GM18868 (cell line): ENCODE results near the gene IFT88.

ENCODE experiments used
- ATAC-seq: cut with Tn5 transposase; IDR thresholded peaks from one replicate; pipeline ENCODE4 v1.9.1; 2021; ENCODE audit warnings: mild to moderate bottlenecking, moderate library complexity; ENCODE audit not compliant: unreplicated experiment

The IFT88 gene

DNA sequence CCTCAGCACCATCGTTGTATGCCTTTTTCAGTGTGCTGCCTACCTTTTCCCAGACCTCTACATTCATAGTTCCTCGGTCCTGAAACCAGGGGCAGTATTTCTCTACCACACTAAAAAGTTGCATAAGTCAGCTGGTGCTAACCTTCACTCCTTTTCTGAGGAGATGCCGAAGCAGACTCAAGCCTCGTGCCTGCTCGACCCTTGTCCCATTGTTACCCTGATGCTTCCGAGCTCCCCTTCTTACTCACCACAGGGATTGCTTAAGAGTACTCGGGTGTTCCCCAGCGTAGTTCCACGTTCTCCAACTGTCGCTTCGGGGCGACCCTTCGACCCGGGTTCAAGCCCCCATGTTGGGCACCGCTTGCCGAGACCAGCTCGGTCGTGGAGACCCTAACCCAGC lies 117.6 kb downstream of the IFT88 start:
- no peak for ATAC-seq

DNA sequence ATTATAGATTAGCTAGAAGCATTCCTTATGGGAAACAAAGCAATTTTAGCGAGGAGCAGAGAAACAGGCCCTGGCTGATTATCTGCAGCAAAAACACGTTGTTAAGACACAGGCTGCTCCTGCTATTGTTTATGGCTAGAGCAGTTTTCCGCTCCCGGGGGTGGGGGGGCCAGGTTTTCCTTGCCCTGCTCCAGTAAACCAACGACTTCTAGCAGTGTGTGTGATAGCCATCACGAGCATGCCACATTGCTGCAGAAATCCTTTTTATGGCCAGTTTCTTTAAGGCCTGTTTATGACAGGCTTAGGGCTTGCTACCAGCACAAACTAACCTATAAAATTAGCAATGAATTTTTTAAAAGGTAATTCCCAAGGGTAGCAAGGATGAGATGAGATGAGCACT lies 118.1 kb downstream of the IFT88 start:
- ATAC-seq = no peak

DNA sequence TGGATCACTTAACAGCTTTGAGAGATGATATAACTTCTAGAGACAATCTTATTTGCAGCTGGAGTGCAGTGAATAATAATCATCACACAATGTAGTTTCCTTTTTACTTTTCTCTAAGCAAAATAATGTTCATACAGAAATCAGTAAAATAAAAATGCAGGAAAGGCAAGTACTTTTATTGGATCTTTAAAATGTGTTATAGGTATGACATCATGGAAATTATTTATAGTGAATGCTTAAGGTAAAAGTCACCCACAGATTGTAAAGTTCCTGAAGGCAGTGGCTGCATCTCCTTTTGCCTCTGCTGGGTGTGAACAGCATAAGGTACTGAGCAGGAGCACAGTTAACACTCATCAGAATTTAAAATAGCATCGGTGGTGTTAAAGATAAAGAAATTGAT lies 119.2 kb downstream of the IFT88 start:
- ATAC-seq = no peak

DNA sequence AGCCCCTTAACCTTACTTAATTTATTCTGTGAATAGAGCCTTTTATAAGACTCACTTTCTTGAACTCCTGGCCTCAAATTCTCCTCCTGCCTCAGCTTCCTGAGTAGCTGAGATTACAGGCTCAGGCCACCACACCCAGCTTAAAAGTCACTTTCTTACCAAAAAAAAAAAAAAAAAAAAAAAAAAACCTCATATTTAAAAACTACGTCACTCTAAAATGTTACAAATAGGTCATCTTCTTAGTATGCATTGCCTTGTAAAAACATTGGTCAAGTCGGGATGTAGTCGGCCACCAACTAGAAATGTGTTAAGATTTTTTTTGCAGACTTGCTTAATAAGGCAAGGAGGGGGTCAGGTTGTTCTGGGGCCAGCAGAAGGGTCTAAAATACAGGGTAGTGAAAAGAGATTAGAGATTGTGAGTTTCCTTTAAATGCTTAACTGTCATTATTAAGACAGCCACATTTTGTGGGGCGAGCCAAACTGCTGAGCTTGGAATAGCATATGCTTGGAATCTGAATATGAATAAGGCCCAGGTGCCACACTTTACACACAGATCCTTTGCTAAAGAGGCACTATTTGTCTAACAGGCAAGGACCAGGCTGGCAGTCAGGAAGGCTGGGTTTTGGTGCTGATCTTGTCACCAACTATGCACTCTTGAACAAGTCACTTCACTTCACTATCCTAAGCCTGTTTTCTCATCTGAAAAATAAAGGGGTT lies 120.1 kb downstream of the IFT88 start:
- no peak for ATAC-seq

DNA sequence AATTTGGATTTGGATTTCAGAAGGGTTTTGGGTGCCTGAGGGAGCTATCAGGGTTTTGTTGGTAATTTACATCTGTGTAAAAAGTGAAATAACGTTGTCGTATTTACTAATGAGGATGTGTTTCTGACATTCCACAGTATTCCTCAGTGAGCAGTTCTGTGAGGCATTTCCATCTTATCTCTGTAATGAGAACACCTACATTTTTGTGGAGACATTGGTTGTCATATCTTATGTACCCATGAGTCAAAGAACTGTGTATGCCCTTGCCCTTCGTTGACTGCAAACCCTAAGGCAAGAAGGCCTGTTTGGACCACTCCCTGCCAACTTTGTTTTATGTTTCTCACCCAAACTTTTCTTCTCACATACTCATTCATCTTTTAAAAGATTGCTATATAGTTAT lies 122.3 kb downstream of the IFT88 start:
- ATAC-seq = no peak

DNA sequence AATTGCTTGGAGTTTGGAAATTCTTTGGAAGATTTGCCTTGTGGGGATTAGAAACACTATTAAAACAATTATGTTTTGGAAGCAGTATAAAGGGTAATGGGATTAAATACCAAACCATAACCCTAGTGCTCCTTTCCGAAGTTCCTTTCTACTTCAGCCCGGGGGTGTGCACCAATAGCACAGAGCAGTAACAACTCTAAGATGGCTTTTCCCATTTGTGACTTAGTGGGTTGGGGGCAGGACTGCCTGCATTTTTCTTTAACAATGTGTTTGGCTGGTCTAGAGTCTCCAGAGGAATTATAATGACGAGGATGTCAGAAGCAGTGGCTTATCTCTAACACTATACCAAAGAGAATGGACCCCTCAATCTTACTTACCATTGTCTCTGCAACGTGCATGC lies 124.7 kb downstream of the IFT88 start:
- ATAC-seq = no peak

DNA sequence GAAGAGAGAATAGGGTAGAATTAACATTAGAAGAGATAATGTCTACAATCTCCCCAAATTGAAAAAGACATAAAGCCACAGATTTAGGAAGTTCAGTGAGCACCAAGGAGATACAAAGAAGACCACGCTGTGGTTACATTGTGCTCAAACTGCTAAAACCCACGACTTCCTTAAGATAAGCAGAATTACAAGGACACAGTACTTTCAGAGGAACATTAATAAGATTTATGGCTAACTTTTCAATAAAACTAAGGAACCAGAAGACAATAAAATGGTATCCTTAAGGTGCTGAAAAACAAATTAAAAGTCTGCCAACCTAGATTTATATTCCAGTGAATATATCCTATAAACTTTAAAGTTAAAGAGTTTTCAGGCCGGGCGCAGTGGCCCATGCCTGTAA lies 129.1 kb downstream of the IFT88 start:
- no peak for ATAC-seq

DNA sequence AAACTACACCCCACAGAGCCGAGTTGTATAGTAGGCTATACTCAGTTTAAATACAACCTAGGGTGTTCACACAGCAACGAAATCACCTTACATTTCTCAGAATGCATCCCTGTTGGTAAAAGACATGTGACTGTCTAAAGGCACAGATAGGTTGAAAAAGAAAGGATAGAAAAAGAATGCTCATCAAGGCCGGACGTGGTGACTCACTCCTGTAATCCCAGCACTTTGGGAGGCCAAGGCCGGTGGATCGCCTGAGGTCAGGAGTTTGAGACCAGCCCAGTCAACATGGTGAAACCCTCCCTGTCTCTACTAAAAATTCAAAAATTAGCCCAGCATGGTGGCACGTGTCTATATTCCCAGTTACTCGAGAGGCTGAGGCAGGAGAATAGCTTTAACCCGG lies 132.8 kb downstream of the IFT88 start:
- no peak for ATAC-seq

DNA sequence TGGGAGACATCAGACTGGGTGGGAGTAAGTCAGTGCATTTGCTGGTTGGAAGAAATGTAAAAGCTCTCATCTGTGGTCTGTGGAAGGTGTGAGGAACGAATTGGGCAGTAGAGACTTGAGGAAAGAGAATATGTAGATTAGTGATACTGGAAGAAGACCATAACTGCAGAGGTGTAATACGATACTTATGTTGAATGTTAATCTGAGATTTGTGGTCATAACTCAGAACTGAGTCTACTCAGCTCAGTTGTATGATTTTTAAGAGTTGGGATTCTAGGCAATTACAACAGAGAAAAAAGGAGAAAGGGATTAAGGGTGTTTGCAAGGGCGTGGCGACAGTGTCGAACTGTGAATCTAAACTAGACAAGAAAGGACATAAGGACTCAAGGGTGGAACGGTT lies 133.3 kb downstream of the IFT88 start:
- no peak for ATAC-seq

DNA sequence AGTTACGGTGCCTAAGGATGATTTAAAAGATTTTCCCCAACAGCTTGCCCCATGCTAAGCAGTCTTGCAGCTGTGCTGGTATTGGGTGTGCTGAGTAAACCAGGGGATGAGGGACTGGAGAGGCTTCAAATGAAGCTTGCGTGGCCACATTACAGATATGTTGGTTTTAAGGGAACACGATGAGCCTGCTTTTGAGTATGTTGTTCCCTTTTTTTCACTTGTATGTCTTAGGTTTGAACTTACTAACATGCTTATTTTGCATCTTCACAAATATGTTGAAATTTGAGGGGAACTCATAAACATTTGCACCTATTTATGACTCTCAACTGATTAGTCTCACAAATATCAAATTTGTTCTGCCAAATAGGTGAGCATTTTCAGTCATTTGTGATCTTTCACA lies 134.5 kb downstream of the IFT88 start:
- no peak for ATAC-seq

DNA sequence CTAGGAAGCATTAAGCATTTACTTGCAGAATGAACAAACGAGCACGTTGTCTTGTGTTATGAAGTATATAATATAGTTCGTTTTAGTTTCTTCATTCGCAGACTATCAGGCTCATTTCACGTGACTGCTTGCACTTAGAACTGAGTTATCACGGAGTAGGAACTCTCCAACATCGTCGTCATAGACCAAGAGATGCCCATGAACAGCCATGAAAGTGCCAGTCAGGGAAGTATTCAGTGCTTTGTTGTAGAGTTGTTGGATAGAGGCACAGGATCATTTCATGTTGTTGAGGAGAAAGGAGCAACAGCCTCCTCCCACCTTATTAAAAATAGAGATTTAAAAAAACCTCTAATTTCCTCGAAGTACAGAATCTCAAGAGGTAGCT lies 135.6 kb downstream of the IFT88 start:
- no peak for ATAC-seq

DNA sequence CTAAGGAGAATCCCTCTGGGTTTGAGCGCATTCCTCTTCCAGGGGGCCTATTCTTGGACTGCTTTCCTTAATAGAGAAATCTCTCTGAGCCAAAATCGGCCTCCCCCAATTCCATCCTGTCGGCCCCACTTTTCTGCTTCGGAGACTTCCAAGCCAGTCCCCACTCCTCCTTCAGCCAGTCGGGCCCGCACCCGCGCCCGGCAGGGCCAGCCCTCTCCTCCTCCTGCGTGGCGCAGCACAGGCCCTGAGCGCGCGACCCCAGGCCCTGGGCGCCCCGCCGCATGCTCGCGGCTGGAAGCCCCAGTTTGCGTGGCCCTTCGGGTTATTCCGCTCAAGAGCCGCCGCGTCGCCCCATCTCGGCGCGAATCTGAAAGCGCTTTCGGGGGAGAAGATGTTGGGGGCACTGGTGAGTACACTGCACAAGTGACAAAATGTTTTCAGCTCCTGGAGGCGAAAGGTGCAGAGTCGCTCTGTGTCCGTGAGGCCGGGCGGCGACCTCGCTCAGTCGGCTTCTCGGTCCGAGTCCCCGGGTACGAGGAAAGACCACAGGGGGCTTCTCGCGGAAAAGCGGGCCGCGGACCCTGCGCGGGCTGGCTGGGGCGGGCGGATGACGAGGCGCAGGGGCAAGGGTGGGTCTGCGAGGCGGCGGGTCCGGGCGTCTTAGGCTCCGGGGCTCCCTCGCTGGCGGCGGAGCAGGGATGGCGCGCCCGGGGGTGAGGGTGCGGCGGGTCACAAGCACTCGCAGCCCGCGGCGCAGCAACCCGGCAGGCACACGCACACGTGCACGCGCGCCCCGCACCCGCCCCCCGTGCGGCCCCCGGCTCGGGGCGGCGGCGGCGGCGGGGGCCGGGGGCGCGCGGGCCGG lies 136.2 kb downstream of the IFT88 start, which contains the start of gene IL17D:
IL17D (plus strand) TSS at position 785 of the 865 bp plus-strand sequence. CDS start 303 bp downstream, outside the sequence.
- ATAC-seq = peak; percentile 34

DNA sequence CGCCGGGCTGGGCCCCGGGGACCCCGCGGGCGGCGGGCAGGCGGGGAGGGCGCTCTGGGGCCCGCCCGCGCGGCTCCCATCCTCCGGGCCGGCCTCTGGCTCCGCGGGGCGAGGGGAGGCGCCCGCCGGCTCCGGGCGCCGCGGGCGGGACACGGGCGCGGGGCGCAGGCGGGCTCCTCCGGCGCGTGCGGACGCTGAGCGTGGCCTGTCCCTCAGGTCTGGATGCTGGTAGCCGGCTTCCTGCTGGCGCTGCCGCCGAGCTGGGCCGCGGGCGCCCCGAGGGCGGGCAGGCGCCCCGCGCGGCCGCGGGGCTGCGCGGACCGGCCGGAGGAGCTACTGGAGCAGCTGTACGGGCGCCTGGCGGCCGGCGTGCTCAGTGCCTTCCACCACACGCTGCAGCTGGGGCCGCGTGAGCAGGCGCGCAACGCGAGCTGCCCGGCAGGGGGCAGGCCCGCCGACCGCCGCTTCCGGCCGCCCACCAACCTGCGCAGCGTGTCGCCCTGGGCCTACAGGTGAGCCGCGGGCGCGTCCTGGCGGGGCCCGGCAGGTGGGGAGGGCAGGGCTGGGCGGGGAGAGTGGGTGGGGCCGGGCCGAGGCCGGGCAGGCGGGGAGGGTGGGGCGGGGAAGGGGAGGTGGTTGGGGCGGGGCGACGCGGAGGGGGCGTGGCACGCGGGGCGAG lies 137.0 kb downstream of the IFT88 start:
- ATAC-seq = peak; percentile 91

DNA sequence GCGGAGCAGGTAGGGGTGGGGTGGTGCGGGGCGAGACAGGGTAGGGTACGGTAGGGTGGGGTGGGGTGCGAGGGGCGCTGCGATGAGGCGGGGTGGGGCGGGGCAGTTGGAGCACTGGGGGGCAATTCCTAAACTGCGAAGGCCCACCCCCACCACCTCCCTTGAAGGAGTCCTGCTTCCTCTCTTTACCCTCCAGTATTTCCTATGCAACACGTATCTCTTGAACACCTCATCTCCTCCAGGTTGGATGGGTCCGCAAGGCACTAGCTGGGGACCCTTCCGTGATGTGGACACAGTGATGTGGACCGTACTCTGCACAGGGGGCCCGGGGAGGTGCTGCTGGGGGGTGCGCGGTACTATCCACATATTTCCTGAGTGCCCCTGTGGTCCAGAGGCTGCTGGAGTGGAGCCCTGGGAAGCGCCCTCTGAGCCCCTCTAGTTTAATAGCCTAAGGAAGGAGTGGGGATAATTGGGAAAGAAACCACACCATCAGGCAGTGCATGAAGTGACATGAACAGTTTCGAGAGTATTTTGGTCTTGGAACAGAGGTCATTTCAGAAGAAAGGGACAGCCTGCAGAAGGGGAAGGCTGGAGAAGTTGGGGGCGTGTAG lies 137.6 kb downstream of the IFT88 start:
- no peak for ATAC-seq

DNA sequence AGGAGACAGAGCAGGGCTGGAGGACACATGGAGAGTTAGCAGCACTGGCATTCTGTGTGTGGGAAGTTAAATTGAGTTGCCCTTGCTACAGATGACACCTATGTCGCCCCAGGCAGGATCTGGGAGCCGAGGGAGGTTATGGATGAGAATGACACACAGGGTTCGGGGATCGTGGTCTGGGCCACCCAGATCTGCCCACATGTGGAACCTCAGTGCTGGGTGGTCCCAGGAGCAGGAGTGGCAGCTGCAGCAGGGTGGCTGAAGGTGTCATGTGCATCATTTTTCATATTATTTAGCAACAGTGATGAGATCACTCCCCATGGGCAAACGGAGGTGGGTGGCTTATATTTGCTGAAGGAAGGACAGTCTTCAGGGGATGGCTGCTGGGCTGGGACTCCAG lies 139.7 kb downstream of the IFT88 start:
- ATAC-seq = no peak

DNA sequence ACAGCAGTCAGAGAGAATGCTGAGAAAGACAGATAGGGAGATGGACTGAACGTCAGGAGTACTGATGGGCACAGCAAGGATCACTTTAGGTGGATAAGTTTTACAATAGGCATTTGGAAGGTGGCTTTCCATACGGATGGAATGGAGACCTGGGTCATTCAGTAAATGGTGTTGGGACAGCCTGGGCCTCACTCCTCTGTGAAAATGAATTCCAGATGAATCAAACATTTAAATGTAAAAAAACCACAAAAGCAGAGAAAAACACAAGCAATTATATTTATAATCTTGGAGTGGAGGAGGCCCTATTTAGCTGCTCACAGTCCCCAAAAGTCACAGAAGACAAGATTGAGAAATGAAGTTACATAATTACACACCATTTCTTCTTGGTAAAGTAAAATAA lies 141.3 kb downstream of the IFT88 start:
- ATAC-seq = no peak

DNA sequence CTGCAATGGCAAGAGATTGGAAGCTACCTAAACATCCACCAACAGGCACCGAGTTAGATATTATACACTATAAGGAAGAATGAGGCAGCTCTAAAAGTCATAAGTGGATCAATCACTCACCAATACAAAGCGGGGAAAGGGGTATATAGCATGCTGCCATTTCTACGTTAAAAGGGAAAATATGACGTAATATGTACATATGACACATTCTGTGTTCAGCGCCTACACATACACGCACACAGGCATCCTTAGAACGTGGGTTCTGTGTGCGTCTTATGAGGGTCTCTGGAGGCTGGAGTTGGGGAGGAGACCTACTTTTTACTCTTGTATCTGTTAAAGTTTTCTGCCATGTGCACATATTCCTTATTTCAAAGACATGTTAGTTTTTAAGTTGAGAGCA lies 142.4 kb downstream of the IFT88 start:
- no peak for ATAC-seq

DNA sequence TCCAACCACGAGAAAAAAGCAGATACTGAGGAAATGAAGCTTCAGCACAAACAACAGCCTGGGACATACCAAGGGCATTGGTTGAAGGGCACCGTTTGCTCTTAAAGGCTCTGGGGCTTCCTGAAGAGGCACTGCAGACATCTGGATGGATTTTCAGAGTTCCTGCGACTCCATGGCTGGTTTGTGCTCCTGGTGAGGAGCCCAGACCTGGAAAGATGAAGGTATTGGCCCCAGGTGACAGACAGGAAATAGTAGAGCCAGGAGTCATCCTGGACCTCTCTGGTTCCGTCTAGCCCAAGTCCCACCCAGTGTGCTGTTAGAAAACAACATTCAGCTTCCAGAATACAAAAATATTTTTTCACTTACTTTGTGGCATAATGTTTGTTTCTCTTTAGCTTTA lies 142.8 kb downstream of the IFT88 start:
- no peak for ATAC-seq

DNA sequence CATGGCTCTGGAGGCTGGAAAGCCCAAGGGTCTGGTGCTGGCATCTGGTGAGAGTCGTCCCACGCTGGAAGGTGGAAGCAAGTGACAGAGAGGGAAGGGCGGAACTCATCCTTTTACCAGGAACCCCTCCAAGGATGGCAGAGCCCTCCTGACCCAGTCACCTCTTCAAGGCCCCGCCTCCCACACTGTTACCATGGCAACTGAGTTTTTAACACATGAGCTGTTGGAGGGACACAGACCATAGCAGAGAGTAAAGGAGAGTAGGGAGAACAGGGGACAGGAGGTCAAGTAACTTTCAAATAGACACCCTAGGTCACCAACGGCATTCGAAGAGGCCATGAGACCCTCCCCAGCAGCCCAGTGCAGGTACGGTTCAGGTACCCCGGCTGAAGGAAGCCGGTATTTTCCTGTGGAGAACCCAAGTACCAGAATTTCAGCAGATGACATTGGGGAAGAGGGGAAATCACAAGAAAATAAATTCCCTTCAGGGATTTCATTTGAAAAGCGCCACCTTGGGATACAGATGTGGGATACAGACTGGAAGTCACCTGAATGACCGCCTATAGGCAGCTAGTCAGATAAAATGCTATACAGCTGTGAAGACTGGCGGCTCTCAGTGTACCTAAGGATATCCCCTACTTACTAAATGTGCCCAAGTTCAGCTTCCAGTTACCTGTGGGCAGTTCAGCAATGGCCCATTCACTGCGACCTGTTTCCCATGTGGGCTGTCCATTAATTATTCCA lies 144.5 kb downstream of the IFT88 start:
- ATAC-seq = no peak

DNA sequence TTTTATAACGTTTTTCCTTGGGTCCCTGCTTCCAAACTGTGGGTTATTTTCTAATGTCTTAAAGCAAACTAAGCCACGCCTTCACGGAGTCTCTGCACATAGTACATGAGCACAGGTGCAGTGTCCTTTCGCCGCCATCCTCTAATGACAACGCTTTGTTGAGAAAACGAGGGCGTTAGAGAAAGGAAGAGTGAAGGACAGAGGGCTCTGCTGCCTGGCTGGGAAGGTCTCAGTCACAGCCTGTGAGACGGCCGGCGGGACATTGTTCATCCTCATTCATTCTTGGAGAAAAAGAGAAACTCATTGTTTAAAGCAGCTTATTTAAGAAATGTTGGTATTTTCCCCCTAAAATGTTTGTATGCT lies 146.0 kb downstream of the IFT88 start:
- ATAC-seq = no peak

DNA sequence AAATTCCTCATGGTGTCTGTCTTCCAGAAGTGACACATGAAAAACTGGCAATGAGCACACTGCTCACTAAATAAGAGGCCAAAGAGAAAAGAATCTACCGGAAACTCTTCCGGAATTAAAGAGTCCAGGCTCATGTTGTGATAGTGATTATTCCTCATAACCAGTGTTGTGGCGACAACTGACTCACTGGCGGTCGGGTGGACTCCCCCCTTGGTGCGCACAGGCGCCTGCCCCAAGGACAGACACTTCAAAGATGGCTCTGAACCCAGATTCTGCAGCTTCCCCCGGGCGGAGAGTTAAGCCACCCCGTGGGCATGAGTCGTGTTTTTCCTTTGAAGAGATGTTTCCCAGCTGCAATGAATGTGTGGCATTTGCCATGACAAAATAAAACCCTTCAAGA lies 146.8 kb downstream of the IFT88 start:
- ATAC-seq = no peak
